Measurements from ENCODE around the gene RYR1. TPM values are rescaled to one million over a fixed set of nuclear protein-coding genes. Genes with fewer than 3 reads are reported as not detected.

RYR1 gene
- 1 to 10 TPM; 2.9 to 5.0 TPM for total RNA-seq

DNA sequence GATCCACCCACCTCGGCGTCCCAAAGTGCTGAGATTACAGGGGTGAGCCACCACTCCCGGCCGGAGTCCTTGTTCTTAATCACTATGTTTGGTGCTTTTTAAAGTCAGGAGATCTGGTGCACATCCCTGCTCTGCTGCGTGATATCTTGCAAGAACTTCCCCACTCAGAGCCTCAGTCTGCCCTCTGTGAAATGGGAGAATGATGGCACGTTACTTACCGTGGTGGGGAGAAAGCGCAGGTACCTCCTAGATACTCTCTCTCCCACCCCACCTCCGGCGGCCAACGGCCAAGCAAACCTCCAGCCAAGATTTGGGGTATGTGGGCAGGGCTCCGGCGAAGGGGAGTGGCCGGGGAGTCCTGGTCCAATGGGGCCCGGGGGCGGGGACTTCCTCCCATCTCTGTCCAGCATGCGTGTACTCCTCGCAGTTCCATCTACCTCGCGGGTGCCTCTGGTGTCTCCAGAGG, at the start of gene RYR1:
RYR1 (plus strand) TSS at position 424 of the 466 bp plus-strand sequence. CDS start 139 bp downstream, outside the sequence.
- DNase-seq (ENCODE audit: low spot score in 2 of 2) (peak in 1 of 2 donors; percentile 62), ATAC-seq (peak; percentile 64 to 77)
- no peak within 1 kb of the TSS for H3K27ac Mint-ChIP-seq
- H3K9me3 Mint-ChIP-seq, result no peaks in the 10 kb centered on the region
- H3K36me3 Mint-ChIP-seq, result no peaks in the 10 kb centered on the region

DNA sequence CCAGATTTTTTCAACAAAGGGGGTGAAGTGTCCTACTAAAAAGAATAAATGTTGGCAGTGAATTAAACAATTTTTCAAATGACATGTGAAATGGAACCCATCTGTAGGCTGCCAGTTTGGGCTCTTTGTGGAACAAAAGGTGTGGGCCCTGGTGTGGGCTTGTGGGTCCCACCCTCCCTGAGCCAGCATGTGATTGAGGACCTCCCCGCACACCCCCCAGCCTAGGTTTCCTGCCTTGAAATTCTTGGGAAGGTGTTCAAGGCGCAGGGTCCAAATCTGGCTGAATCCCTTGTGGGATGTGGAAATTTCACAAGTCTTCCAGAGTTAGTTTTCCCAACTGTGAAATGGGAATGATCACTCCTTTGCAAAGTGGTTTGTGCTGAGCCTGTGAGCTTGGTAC, 49.7 kb upstream of the RYR1 start:
- Mint-ChIP-seq H3K36me3 (peaks cover 45 to 62% of the 10 kb centered on the region in 2 donors), H3K27ac (no peak overlapping the region), H3K9me3 (no peaks in the 10 kb centered on the region)
- DNase-seq (ENCODE audit: low spot score in 2 of 2) (no peak), ATAC-seq (no peak)

DNA sequence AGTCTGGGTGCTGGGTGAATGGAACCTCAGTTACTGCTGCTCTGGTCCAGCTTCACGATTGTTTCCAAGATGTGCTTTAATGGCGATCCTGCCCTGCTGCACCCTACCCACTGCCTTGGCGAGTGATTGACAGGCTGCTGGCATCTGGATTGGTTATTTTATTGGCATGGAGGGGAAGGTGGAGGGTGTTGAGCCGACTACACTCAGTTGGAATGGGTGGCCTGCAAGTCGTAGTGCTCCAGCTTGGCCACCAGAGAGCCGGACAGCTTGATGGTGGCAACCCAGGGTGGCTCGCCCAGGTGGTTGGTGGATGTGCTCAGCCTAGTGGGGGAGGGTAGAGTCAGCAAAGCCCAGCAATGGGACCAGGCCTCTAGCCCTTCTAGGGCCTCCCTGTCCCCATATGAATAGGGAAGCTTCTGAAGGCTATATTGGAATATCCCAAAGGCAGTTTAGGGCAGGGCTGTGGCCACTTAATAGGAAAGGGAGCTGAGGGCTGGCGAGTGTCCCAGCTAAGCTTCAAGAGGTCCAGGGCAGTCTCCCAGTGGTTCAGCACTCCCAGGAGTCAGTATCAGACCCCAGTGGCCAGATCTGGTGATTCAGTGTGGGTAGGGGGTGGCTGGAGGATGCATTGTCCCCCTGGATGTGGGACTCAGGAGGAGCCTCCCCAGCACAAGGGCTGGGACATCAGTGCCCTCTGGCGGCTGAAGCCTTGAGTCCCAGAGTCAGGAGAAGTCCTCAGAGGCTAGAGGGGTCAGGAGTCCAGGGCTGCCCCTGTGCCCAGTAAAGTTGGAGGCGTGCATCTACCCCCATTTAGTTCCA, 49.1 kb upstream of the RYR1 start:
- no peaks in the 10 kb centered on the region for H3K9me3 Mint-ChIP-seq
- ATAC-seq (no peak), DNase-seq (ENCODE audit: low spot score in 2 of 2) (no peak)
- H3K27ac Mint-ChIP-seq, result peak overlapping the region in 1 of 2 donors; percentile 81
- H3K36me3 Mint-ChIP-seq, result peaks cover 42 to 56% of the 10 kb centered on the region in 2 donors

DNA sequence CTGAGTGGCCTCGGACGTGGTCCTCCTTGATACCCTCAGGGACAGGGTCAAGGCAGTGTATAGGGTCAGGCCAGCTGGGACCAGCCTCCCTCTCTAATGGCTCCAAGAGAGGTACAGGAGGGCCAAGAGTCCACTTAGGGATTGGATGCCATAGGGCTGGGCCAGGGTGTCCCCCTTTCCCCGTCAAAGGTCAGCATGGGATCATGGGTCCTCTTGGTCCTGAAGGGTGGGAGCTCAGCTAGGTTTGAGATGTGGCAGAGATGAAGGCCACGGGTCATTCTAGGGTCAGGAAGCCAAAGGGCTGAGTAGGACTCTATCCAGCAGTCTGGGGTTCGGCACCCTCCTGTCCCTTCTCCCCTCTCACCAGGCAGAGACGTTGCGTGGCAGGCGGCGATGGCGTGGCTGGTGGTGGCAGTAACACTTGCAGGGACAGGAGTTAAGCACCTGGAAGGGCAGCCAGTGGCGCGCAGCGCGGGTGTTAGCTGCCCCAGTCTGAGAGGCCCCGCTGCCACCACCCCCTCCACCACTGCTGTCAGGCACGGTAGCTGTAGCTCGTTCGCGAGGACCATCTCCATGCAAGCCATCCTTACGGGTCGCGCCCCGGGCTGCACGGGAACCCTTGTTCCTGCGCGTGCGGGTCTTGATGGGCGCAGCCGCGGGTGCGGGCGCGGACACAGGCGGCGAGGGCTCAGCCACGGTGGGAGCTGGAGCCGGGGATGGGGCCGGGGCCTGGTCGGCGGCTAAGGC, 48.3 kb upstream of the RYR1 start:
- Mint-ChIP-seq H3K36me3 (peaks cover 35 to 49% of the 10 kb centered on the region in 2 donors), H3K9me3 (no peaks in the 10 kb centered on the region), H3K27ac (no peak overlapping the region)
- no peak for DNase-seq (ENCODE audit: low spot score in 2 of 2)
- no peak for ATAC-seq

DNA sequence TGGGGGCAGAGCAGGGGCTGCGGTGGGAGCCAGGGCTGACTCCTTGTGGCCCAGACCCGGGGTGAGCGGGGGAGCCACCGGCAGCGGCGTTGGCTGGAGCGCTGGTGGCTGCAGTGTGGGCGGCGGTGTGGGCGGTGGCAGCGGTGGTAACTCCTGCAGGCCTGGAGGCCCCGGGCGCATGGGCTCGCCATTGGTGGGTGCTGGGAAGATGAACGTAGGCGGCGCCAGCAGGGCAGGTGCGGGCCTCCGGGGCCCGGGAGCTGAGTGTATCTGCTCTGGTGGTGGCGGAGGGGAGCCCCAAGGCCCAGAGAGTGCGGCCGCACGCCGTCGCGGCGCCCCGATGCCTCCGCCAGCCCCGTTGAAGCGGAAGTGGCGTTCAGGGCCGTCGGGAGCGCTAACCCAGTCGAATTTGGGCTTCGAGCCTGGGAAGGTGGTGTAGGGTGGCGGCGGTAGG, 47.7 kb upstream of the RYR1 start:
- ATAC-seq, result peak in 1 of 2 donors; percentile 15
- no peak for DNase-seq (ENCODE audit: low spot score in 2 of 2)
- Mint-ChIP-seq H3K36me3 (peaks cover 32 to 45% of the 10 kb centered on the region in 2 donors), H3K27ac (no peak overlapping the region), H3K9me3 (no peaks in the 10 kb centered on the region)

DNA sequence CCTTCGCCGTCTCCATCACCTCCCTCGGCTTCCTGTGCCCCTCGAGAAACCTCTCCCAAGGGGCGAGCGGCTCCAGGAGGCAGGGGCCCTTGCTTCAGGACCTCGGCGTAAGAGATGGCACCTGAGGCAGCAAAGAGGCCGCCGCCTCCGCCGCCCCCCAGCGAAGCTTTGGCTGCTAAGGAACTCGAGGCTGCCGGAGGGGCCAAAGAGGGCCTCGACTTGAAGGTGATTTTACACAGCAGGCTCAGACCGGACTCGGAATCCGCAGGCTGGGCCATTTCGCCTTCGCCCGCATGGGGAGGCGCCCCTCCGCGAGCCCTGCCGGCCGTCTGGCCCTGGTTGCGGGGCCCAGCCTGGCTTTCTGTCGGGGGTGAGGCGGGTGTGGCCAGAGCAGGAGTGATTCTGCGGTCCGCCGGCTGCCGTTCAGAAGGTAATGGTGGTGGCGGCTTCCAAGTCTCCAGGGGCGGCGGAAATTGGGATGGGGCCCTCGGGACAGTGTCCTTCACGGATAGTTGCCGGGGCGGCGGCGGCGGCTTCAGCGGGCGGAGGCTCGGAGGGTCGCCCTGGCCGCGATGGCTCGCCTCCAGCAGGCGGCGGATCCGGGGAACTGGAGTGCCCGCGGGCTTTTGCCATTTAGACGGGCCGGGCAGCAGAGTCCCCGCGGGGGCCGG, 47.1 kb upstream of the RYR1 start:
- no peak overlapping the region for H3K27ac Mint-ChIP-seq
- H3K36me3 Mint-ChIP-seq, result peaks cover 31 to 39% of the 10 kb centered on the region in 2 donors
- no peaks in the 10 kb centered on the region for H3K9me3 Mint-ChIP-seq
- no peak for ATAC-seq
- no peak for DNase-seq (ENCODE audit: low spot score in 2 of 2)

DNA sequence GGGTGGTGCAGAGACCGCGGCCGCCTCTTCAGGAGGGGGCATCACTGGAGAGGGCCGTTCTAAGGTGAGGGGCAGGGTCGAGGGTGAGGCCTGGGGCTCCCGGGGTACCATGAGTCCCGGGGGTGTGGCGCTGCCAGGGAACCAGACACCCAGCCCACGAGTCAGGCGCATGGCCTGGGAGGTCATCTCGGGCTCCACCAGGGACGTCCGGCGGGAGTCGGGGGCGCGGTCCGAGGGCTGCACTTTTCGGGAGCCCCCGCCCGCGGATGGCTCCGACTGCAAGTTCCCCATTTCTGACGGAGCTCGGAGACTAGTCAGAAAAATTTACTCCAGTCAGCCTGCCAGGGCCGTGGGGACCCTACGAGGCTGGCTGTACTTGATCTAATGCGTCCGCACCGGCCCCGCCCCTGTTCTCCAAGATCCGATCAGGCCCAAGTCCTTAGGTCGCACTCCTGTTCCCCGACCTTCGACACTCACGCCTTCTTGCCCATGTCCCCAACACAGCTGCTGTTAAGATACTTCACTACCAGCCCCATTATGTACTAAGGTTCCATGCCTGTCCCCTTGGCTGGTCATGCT, 46.4 kb upstream of the RYR1 start:
- H3K36me3 Mint-ChIP-seq, result peaks cover 26 to 33% of the 10 kb centered on the region in 2 donors
- DNase-seq (ENCODE audit: low spot score in 2 of 2), result no peak
- peak overlapping the region in 1 of 2 donors; percentile 78 for H3K27ac Mint-ChIP-seq
- H3K9me3 Mint-ChIP-seq, result no peaks in the 10 kb centered on the region
- ATAC-seq, result no peak

DNA sequence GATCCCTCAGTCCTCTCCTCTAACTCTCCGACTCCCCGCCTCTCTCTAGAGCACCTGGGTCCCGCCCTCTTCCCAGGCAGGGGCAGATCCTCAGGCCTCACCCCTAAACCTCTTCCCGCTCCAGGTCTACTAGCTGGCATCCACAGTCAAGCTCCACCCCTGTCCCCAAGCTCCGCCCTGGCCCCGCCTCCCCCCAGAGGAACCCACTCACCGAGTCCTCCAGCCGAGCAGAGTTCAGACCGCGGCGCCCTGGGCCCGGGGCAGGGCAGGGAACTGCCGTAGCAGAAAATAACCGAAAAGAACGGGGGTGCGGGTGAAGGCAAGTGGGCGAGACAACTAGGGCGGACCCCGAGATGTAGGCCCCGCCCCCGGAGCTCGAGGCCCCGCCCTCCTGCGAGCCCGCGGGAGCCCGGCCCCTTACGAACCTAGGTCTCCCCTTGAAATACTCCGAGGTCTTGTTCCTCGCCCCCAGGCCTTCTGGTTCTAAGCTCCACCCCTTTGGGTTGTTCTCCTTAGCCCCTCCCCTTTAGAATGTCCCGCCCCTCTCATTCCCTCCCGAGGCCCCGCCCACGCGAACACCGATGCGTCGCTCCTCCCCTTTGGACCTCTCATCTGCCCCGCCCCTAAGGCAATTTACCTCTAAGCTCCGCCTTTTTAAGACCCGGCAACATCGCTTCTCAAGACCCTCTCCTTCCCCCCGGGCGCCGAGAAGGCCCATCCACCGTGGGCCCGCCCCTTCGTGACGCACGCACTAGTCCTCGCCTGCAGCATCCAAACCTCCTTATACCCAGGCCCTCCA, 45.7 kb upstream of the RYR1 start, which contains the start of gene GGN:
GGN (minus strand) TSS at position 485 of the 799 bp plus-strand sequence. CDS start 773 bp downstream, outside the sequence.
- Mint-ChIP-seq H3K27ac (peak within 1 kb of the TSS in 1 of 2 donors; percentile 78), H3K9me3 (no peaks in the 10 kb centered on the region), H3K36me3 (peaks cover 24 to 26% of the 10 kb centered on the region in 2 donors)
- ATAC-seq, result peak; percentile 56 to 78
- DNase-seq (ENCODE audit: low spot score in 2 of 2), result peak; percentile 67 to 89

DNA sequence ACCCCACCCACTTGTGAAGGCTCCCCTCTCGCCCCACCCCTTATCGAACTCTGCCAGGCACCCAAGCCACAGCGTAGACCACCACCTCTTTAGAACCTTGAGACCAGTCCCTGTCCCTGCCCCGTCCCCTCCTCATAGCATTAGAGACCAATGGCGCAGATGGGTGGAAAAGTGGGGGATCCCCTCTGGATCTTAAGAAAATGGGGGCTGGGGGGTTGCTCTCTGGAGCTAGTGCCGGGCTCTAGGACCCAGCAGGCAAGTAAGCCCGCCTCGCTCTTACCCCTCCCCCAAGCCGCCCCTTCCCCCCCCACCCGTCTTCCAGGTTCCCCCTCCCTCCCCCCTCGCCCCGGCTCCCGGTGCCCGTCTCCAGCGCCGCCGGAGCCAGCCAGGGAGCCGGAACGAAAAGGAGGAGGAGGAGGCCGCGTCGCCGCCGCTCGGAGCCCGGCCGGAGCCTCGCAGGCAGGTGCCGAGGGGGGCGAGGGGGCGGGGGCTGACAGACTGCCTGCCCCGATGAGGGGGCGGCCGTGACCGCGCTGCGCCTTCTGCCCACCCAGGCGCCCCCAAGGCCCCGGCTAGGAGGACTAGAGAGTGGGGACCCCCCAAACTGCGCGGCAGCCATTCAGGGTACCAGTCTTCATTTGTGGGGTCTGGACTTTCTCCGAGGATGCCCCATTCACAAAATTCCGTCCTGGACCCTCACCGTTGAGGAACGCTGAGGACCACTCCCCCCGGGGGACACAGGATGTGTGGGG, 45.0 kb upstream of the RYR1 start, which contains the start of gene SPRED3:
SPRED3 (plus strand) TSS at position 349 of the 752 bp plus-strand sequence. CDS start 1,606 bp downstream, outside the sequence.
- peaks cover 17 to 19% of the 10 kb centered on the region in 2 donors for H3K36me3 Mint-ChIP-seq
- peak in 1 of 2 donors; percentile 17 for ATAC-seq

DNA sequence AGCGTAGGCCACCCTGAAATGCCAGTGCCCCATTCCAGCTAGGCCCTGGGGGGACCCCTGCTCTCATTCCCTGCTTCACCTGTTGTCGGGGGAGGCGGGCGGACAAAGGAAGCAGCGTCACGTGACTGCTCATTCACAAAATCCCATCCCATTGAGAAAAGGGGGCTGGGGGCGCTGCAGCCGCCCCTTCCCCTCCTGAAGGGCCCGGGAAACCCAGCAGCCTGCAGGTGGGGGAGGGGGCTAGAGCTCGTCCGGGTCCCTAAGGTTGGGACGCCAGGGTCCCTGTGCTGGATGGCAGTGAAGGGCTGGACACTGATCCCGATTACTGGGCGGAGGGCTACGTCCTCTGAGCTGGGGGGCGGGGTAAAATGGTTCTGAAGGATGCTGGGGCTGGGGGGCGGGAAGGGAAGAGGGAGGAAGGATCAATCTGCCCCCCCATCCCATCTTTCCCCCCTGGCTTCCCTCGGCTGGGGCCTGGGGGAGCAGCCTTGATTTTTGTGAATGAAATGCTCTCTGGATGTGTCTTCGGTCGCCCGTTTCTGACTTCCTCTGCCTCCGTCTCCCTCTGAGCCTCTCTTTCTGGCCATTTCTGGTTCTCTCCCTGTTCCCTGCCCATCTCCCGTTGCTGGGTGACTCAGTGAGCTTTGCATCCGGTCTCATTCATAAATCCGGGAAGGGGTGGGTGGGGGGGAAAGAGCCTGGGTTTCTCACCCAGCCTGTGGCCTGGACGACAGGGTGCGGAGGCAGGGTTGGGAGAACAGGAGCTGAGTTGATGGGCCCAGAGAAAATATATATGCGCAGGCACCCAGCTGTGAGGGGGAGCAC, 44.2 kb upstream of the RYR1 start:
- Mint-ChIP-seq H3K36me3 (peaks cover 9 to 13% of the 10 kb centered on the region in 2 donors), H3K27ac (no peak overlapping the region), H3K9me3 (no peaks in the 10 kb centered on the region)
- ATAC-seq, result no peak
- no peak for DNase-seq (ENCODE audit: low spot score in 2 of 2)

More for the DNA sequence above, 45.0 kb upstream of the RYR1 start, which contains the start of gene SPRED3:
- no peak for DNase-seq (ENCODE audit: low spot score in 2 of 2)
- Mint-ChIP-seq H3K9me3 (no peaks in the 10 kb centered on the region), H3K27ac (peak within 1 kb of the TSS in 1 of 2 donors; percentile 10)

DNA sequence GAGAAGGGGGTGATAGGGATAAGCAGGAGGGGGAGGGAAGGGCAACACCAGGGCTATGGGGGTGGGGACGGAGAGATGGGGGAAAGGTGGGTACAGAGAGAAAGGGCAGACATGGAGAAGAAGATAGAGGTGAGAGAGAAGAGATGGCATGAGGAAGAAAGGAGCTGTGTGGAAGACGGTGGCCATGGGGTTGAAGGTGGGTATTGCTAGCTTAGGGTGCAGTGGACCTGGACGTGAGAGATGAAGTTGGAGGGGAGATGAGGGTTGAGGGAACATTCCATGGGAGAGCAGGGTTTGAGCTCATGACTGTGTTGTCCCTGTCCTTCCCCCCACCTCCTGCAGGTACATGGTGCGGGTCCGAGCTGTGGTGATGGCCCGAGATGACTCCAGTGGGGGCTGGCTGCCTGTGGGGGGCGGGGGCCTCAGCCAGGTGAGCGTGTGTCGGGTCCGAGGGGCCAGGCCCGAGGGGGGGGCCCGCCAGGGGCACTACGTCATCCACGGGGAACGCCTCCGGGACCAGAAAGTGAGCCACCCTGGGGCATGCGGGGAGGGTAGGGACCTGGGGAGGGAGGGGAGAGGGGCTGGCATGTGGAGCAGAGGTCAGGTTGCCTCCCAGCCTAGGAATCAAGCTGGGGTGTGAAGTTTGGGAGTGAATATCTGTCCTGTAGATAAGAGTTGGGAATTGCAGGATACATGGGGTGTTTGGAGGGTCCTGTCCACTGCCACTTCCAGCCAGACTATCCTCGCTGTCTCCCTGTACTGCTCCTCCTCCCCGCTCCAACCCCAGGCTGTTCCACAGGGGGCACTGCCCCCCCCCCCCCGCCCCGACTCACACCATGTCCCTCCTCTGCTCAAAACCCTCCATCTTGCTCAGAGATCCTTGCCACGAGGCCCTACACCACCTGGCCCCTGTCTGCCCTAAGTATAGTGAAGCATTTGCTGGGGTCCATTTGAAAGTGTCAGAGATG, 43.2 kb upstream of the RYR1 start:
- no peaks in the 10 kb centered on the region for H3K9me3 Mint-ChIP-seq
- ATAC-seq (no peak), DNase-seq (ENCODE audit: low spot score in 2 of 2) (no peak)
- H3K27ac Mint-ChIP-seq, result no peak overlapping the region
- peaks cover 5 to 6% of the 10 kb centered on the region in 2 donors for H3K36me3 Mint-ChIP-seq

DNA sequence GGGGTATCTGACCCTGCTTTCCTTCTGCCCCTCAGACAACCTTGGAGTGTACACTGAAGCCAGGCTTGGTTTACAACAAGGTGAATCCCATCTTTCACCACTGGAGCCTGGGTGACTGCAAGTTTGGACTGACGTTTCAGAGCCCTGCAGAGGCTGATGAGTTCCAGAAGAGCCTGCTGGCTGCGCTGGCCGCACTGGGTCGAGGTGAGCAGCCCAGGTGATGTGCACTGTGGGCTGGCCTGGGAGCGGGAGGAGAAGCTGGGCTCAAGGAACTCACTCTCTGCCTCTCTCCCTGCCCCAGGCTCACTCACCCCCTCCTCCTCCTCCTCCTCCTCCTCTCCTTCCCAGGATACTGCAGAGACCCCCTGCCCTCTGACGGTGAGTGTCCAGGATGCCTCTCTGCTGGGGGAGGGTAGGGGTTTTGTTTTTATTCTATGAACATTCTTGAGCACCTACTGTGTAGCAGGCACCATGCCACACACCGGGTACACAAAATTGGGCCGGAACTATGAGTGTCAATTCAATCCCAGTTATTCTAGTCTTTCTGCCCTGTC, 41.5 kb upstream of the RYR1 start:
- DNase-seq (ENCODE audit: low spot score in 2 of 2) (no peak), ATAC-seq (no peak)
- H3K36me3 Mint-ChIP-seq, result peaks cover 9 to 12% of the 10 kb centered on the region in 2 donors
- no peaks in the 10 kb centered on the region for H3K9me3 Mint-ChIP-seq
- H3K27ac Mint-ChIP-seq, result no peak overlapping the region
